ENCODE measurements around the gene CRHR1. TPM values are rescaled to one million over a fixed set of nuclear protein-coding genes. Genes with fewer than 3 reads are reported as not detected.

CRHR1 gene
- total RNA-seq, 2 experiments from 2014 or later, result not detected

DNA sequence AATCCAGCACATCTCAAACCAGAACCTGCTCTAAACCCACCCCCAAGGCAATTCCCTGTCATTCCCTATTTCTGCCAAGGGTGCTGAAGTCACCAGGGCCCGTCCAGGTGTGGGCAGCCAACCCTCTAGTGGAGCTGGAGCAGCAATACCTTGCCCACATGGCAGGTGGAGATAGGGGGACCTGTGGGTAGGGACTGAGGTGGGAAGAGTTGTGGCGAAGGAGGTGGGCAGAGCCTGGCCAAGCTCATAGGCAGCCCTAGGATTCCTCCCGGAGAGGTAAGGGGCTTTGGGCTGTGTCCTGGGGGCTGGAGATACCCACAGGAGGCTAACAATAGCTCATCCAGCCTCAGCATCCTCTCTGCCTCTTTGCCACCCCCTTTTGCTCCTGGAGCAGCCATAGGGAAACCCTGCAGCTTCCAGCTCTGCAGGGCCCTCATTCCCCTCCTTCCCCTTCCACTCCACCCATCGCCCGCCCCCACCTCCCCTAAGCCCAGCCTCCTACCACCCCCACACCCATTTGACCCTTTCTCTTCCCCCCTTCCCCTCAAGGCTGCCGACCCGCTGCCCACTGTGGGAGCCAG is 30.4 kb upstream of the CRHR1 start:
- Mint-ChIP-seq H3K36me3 (ENCODE audit: low read depth) (no peaks in the 10 kb centered on the region), H3K4me1 (ENCODE audit: low read depth) (no peaks in the 10 kb centered on the region), H3K9me3 (no peaks in the 10 kb centered on the region), H3K4me3 (no peak overlapping the region), H3K27me3 (peaks cover 13% of the 10 kb centered on the region), H3K27ac (no peak overlapping the region)
- POLR2A ChIA-PET, result no interaction called here
- TF ChIP-seq, protein P1, sequence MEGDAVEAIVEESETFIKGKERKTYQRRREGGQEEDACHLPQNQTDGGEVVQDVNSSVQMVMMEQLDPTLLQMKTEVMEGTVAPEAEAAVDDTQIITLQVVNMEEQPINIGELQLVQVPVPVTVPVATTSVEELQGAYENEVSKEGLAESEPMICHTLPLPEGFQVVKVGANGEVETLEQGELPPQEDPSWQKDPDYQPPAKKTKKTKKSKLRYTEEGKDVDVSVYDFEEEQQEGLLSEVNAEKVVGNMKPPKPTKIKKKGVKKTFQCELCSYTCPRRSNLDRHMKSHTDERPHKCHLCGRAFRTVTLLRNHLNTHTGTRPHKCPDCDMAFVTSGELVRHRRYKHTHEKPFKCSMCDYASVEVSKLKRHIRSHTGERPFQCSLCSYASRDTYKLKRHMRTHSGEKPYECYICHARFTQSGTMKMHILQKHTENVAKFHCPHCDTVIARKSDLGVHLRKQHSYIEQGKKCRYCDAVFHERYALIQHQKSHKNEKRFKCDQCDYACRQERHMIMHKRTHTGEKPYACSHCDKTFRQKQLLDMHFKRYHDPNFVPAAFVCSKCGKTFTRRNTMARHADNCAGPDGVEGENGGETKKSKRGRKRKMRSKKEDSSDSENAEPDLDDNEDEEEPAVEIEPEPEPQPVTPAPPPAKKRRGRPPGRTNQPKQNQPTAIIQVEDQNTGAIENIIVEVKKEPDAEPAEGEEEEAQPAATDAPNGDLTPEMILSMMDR (IDR thresholded peaks at IDR 0.05), result no peak
- no peak for DNase-seq
- CTCF ChIA-PET, result no interaction called here
- intact Hi-C loops (cut with micrococcal nuclease), result no loop called here
- ATAC-seq, result no peak

DNA sequence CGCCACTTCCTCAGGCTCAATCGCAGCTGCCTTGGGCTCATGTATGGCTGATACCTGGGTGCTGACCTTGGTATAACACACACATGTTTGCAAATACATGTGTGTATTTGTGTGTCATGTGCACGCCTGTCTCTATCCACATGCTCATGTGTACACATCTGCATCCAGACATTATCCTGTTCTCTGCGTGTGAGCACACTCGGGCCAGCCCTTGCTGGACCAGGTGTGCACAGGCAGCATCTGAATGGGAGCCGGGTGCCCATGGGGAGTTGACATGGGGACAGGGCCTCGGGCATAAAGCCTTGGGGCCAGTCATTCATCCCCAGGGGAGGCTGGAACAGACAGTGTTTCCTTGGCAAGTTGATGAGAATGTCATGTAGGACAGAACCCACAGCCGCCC is 29.1 kb upstream of the CRHR1 start:
- H3K4me1 Mint-ChIP-seq (ENCODE audit: low read depth), result no peaks in the 10 kb centered on the region
- DNase-seq, result no peak
- intact Hi-C loops (cut with micrococcal nuclease), result no loop called here
- ChIA-PET CTCF (interaction anchor here (1.0 kb wide), 1 partner anchor 9 kb away, joined by 3 read pairs; no protein-coding TSS in a partner anchor), POLR2A (no interaction called here)
- peaks cover 10% of the 10 kb centered on the region for H3K27me3 Mint-ChIP-seq
- no peak overlapping the region for H3K27ac Mint-ChIP-seq
- no peaks in the 10 kb centered on the region for H3K36me3 Mint-ChIP-seq (ENCODE audit: low read depth)
- no peak overlapping the region for H3K4me3 Mint-ChIP-seq
- TF ChIP-seq, protein P1 (IDR thresholded peaks at IDR 0.05), result no peak
- H3K9me3 Mint-ChIP-seq, result no peaks in the 10 kb centered on the region
- ATAC-seq, result no peak

DNA sequence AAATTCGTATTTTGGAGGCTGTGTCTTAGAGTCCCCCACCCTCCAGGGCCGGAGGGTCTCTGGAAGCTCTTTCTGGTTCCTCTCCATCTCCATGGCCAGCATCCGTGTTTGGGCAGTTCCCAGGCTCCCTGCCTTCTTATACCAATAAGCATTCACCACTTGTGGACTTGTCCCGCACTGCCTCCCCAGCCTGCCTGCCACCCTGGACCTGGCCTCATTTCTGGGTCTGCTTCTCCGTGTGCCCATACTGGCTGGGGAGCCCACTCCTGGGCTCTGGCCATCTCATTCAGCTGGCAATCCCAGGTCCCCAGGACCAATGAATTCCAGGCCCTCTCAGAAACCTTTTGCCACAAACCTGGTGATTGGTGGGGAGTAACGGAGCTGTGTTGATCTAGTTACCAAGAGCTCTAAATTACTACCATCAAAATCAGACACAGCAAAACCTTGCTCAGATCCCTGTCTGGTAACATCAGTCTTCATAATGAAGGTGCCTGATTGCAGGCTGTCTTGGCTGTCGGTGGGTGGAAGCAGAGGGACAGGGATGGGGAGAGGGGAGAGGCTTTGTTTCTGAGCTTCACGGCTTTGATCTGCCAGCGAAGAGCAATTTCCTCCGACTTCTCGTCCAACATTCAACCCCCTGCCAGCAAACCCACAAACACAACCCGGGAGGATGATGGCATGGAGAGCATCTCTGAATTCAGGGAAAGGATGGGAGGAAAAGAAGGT is 27.7 kb upstream of the CRHR1 start:
- Mint-ChIP-seq H3K27ac (no peak overlapping the region), H3K36me3 (ENCODE audit: low read depth) (no peaks in the 10 kb centered on the region), H3K9me3 (no peaks in the 10 kb centered on the region), H3K4me1 (ENCODE audit: low read depth) (no peaks in the 10 kb centered on the region), H3K4me3 (no peak overlapping the region), H3K27me3 (peaks cover 8% of the 10 kb centered on the region)
- ChIA-PET POLR2A (no interaction called here), CTCF (interaction anchor here (1.4 kb wide), 1 partner anchor 76 kb away, joined by 4 read pairs; no protein-coding TSS in a partner anchor)
- intact Hi-C loops (cut with micrococcal nuclease), result no loop called here
- TF ChIP-seq, protein P1 (IDR thresholded peaks at IDR 0.05), result no peak
- no peak for ATAC-seq
- no peak for DNase-seq

DNA sequence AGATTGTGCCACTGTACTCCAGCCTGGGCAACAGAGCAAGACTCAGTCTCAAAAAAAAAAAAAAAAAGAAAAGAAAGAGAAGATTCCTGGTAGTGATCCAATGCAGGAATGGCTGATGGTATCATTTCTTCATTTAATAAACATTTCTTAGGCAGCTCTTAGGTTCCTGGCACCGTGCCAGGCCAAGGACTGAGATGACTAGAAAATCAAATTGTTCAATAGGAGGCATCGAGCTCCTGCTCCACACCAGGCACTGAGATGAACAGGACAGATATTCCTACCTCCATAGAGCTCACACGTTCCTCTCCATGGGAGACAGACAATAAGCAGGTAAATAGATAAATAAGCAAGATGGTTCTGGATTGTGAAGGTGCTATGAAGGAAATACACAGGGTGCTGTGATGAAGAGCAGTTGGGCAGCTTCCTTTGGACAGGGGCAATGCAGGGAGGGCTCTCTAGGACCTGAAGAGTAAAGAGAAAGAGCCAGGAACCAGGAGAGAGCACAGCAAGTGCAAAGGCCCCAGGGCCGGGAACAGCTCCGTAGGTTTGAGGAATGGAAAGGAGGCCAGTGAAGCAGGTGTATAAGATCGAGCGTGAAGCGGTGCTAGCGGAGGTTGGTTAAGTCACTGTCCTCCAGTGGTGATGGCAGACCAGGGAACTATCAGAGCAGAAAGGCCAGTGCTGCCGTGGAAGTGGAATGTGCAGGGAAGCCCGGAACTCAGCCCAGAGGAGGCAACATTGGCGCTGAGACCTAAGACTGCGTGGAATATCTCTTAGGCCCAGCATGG is 26.5 kb upstream of the CRHR1 start:
- TF ChIP-seq, protein P1 (IDR thresholded peaks at IDR 0.05), result no peak
- CTCF ChIA-PET, result interaction anchor here (1.4 kb wide), 1 partner anchor 74 kb away, joined by 4 read pairs; no protein-coding TSS in a partner anchor
- DNase-seq (no peak), ATAC-seq (no peak)
- H3K36me3 Mint-ChIP-seq (ENCODE audit: low read depth), result no peaks in the 10 kb centered on the region
- H3K27me3 Mint-ChIP-seq, result peaks cover 7% of the 10 kb centered on the region
- POLR2A ChIA-PET, result no interaction called here
- no peak overlapping the region for H3K27ac Mint-ChIP-seq
- no peaks in the 10 kb centered on the region for H3K9me3 Mint-ChIP-seq
- no peaks in the 10 kb centered on the region for H3K4me1 Mint-ChIP-seq (ENCODE audit: low read depth)
- intact Hi-C loops (cut with micrococcal nuclease), result no loop called here
- H3K4me3 Mint-ChIP-seq, result no peak overlapping the region
